H1 (cell line): ENCODE data around the gene LONRF2. TPM values are rescaled to one million over a fixed set of nuclear protein-coding genes. Genes with fewer than 3 reads are reported as not detected.

ENCODE experiments used
- CTCF ChIA-PET: fragments of 300-600 bp; sonication (Branson Sonifier 250); formaldehyde crosslinking; loops from one replicate; lab custom pipeline; 2021; ENCODE audit not compliant: partially characterized antibody; lab: Charles Lee
- POLR2A ChIA-PET: fragments of 300-600 bp; sonication (Branson Sonifier 250); formaldehyde crosslinking; loops from one replicate; lab custom pipeline; 2021; ENCODE audit warnings: inconsistent platforms; ENCODE audit not compliant: partially characterized antibody; lab: Charles Lee
- DNase-seq, 2 experiments: peaks; one replicate each; pipeline versions ENCODE4 v3.0.0 to v3.0.0-alpha.2; 2010 to 2022; ENCODE audit warnings: low spot score in 2 of 2, low read depth in 1 of 2, mixed read lengths in 1 of 2
- FAIRE-seq: peaks from 2 replicates; lab custom pipeline; 2011; peaks lifted over from hg19 to GRCh38; lab: Jason Lieb, UNC
- H2AFZ ChIP-seq: 2 replicates; pipeline ENCODE4 v1.8.1; 2012; ENCODE audit warnings: low read length, inconsistent platforms
- H2AK5ac ChIP-seq: 2 replicates; pipeline ENCODE4 v1.6.1; 2013; ENCODE audit warnings: low read depth, low read length
- H2BK120ac ChIP-seq: replicated peaks from 2 replicates; pipeline ENCODE3; 2013; ENCODE audit warnings: low read depth, low read length, inconsistent platforms
- H2BK12ac ChIP-seq: 2 replicates; pipeline ENCODE4 v1.6.1; 2013; ENCODE audit warnings: low read depth, low read length
- H2BK15ac ChIP-seq: 2 replicates; pipeline ENCODE4 v1.6.1; 2013; ENCODE audit warnings: low read length
- H2BK20ac ChIP-seq: 2 replicates; pipeline ENCODE4 v1.6.1; 2013; ENCODE audit warnings: low read length
- H2BK5ac ChIP-seq: 2 replicates; pipeline ENCODE4 v1.6.1; 2013; ENCODE audit warnings: low read depth, low read length
- H3K14ac ChIP-seq: 2 replicates; pipeline ENCODE4 v1.6.1; 2013; ENCODE audit warnings: inconsistent platforms; ENCODE audit not compliant: insufficient read length
- H3K18ac ChIP-seq: 2 replicates; pipeline ENCODE4 v1.6.1; 2013; ENCODE audit warnings: low read length; ENCODE audit errors: extremely low read depth
- H3K23ac ChIP-seq: 2 replicates; pipeline ENCODE4 v1.6.1; 2013; ENCODE audit warnings: inconsistent platforms; ENCODE audit not compliant: insufficient read length
- H3K23me2 ChIP-seq: 2 replicates; pipeline ENCODE4 v1.6.1; 2013; ENCODE audit warnings: low read depth, low read length
- H3K27ac ChIP-seq: 2 replicates; pipeline ENCODE4 v1.6.1; 2011; ENCODE audit warnings: low read depth, low read length, inconsistent platforms
- H3K27me3 ChIP-seq, 4 experiments: replicated peaks in 1 of 4; 1 replicate in 1 of 4; 2 replicates in 3 of 4; pipeline versions ENCODE4 v1.6.1 to v1.8.1; 2011 to 2013; ENCODE audit warnings: low read length in 3 of 4, mild to moderate bottlenecking in 3 of 4, inconsistent platforms in 2 of 4, mixed read lengths in 2 of 4, moderate library complexity in 1 of 4; ENCODE audit not compliant: control insufficient read depth in 3 of 4, insufficient read depth in 3 of 4; ENCODE audit errors: extremely low read depth in 1 of 4
- H3K36me3 ChIP-seq, 4 experiments: 2 replicates each; pipeline versions ENCODE4 v1.6.1 to v1.8.1; 2011 to 2013; ENCODE audit warnings: mild to moderate bottlenecking in 4 of 4, low read length in 3 of 4, moderate library complexity in 2 of 4, control low read depth in 1 of 4, inconsistent platforms in 1 of 4; ENCODE audit not compliant: insufficient read depth in 4 of 4, control insufficient read depth in 2 of 4
- H3K4ac ChIP-seq: replicated peaks from 2 replicates; pipeline ENCODE3; 2013; ENCODE audit warnings: low read length, low read depth, mixed read lengths, inconsistent platforms; ENCODE audit not compliant: insufficient read length
- H3K4me1 ChIP-seq, 4 experiments: replicated peaks in 1 of 4; 1 replicate in 1 of 4; 2 replicates in 3 of 4; pipeline versions ENCODE4 v1.6.1 to v1.8.1; 2011 to 2013; ENCODE audit warnings: low read length in 3 of 4, inconsistent platforms in 2 of 4, mixed read lengths in 1 of 4; ENCODE audit not compliant: insufficient read depth in 4 of 4, control insufficient read depth in 3 of 4
- H3K4me2 ChIP-seq, 2 experiments: 2 replicates each; pipeline versions ENCODE4 v1.6.1 to v1.8.1; 2011 to 2013; ENCODE audit warnings: low read depth in 2 of 2, low read length in 2 of 2, control low read depth in 1 of 2, inconsistent platforms in 1 of 2, mild to moderate bottlenecking in 1 of 2; ENCODE audit not compliant: insufficient read depth in 1 of 2
- H3K4me3 ChIP-seq, 4 experiments: fragments of 200-600, 300-600 bp in 1 of 4; sonication (generic), shearing (Covaris generic), sonication (Bioruptor Twin) in 1 of 4; 2 replicates each; pipeline versions ENCODE4 v1.5.1 to v1.8.1; 2011 to 2016; ENCODE audit warnings: low read length in 4 of 4, low read depth in 3 of 4, control low read depth in 2 of 4, inconsistent platforms in 2 of 4, mild to moderate bottlenecking in 2 of 4, mixed read lengths in 1 of 4, moderate library complexity in 1 of 4; ENCODE audit not compliant: insufficient read depth in 2 of 4; ENCODE audit errors: extremely low read depth in 1 of 4
- H3K56ac ChIP-seq: replicated peaks from 2 replicates; pipeline ENCODE3; 2013; ENCODE audit warnings: low read depth, mild to moderate bottlenecking, mixed read lengths, low read length, inconsistent platforms; ENCODE audit not compliant: insufficient read length
- H3K79me1 ChIP-seq: 2 replicates; pipeline ENCODE4 v1.6.1; 2013; ENCODE audit warnings: low read depth, low read length, control low read depth
- H3K79me2 ChIP-seq, 2 experiments: 2 replicates each; pipeline versions ENCODE4 v1.6.1 to v1.8.1; 2012 to 2013; ENCODE audit warnings: low read length in 2 of 2, mild to moderate bottlenecking in 2 of 2, inconsistent platforms in 1 of 2; ENCODE audit not compliant: insufficient read depth in 2 of 2, control insufficient read depth in 1 of 2
- H3K9ac ChIP-seq, 4 experiments: replicated peaks in 1 of 4; 1 replicate in 1 of 4; 2 replicates in 3 of 4; pipeline versions ENCODE4 v1.6.1 to v1.8.1; 2011 to 2013; ENCODE audit warnings: low read depth in 3 of 4, low read length in 3 of 4, control low read depth in 2 of 4, mild to moderate bottlenecking in 2 of 4, moderate library complexity in 2 of 4, inconsistent platforms in 1 of 4; ENCODE audit errors: extremely low read depth in 1 of 4
- H3K9me3 ChIP-seq, 2 experiments: 2 replicates each; pipeline versions ENCODE4 v1.6.1 to v1.8.1; 2012 to 2013; ENCODE audit warnings: mild to moderate bottlenecking in 2 of 2, moderate library complexity in 2 of 2, control low read depth in 1 of 2, inconsistent platforms in 1 of 2, low read depth in 1 of 2, low read length in 1 of 2, mixed read lengths in 1 of 2; ENCODE audit not compliant: insufficient read depth in 2 of 2
- H4K20me1 ChIP-seq, 2 experiments: replicated peaks in 1 of 2; 2 replicates each; pipeline versions ENCODE3 to v1.8.1; 2011 to 2013; ENCODE audit warnings: inconsistent platforms in 2 of 2, low read length in 2 of 2, mild to moderate bottlenecking in 1 of 2; ENCODE audit not compliant: insufficient read depth in 2 of 2, control insufficient read depth in 1 of 2
- H4K5ac ChIP-seq: 2 replicates; pipeline ENCODE4 v1.6.1; 2013; ENCODE audit warnings: low read length, low read depth, mixed read lengths, inconsistent platforms; ENCODE audit not compliant: insufficient read length
- H4K8ac ChIP-seq: 2 replicates; pipeline ENCODE4 v1.8.0; 2013; ENCODE audit warnings: mild to moderate bottlenecking, moderate library complexity, low read length, inconsistent platforms; ENCODE audit not compliant: insufficient read depth; ENCODE audit errors: extremely low read depth
- H4K91ac ChIP-seq: replicated peaks from 2 replicates; pipeline ENCODE3; 2013; ENCODE audit warnings: low read length, mixed read lengths, inconsistent platforms; ENCODE audit not compliant: insufficient read length
- ATF2 ChIP-seq: IDR thresholded peaks from 2 replicates; pipeline ENCODE4 v1.6.1; 2012; ENCODE audit warnings: low read length, inconsistent platforms
- BCL11A ChIP-seq, 2 experiments: IDR thresholded peaks; one replicate each; pipeline ENCODE4 v1.6.1; 2011; ENCODE audit warnings: low read depth in 2 of 2, low read length in 2 of 2, mild to moderate bottlenecking in 2 of 2
- CHD2 ChIP-seq: IDR thresholded peaks from 2 replicates; pipeline ENCODE4 v1.6.1; 2012; ENCODE audit warnings: low read length, improper control_type of control experiment
- MAX ChIP-seq: IDR thresholded peaks from 2 replicates; pipeline ENCODE4 v1.6.1; 2012; ENCODE audit warnings: inconsistent platforms
- RNF2 ChIP-seq: fragments of 200-900, 300-1000 bp; sonication (generic); IDR thresholded peaks from 2 replicates; pipeline ENCODE4 v1.7.1; 2016; ENCODE audit warnings: borderline replicate concordance, low read depth, mild to moderate bottlenecking, antibody characterized with exemption, low read length; ENCODE audit not compliant: poor library complexity, severe bottlenecking; ENCODE audit errors: missing control alignments
- RXRA ChIP-seq: IDR thresholded peaks from 2 replicates; pipeline ENCODE4 v1.6.1; 2011; ENCODE audit warnings: low read depth, mild to moderate bottlenecking, low read length, moderate library complexity; ENCODE audit not compliant: insufficient read depth
- SIN3A ChIP-seq, 2 experiments: IDR thresholded peaks in 1 of 2; conservative IDR thresholded peaks in 1 of 2; 2 replicates each; pipeline ENCODE4 v1.6.1; 2011 to 2012; ENCODE audit warnings: low read length in 2 of 2, improper control_type of control experiment in 1 of 2, low read depth in 1 of 2, mild to moderate bottlenecking in 1 of 2
- TCF12 ChIP-seq: IDR thresholded peaks from 2 replicates; pipeline ENCODE4 v1.6.1; 2011; ENCODE audit warnings: low read depth, mild to moderate bottlenecking, low read length
- USF2 ChIP-seq: IDR thresholded peaks from 2 replicates; pipeline ENCODE4 v1.6.1; 2011; ENCODE audit warnings: low read length, improper control_type of control experiment
- WGBS, 2 experiments: shearing (Covaris generic) in 1 of 2; methylation state at CpG; one replicate each; pipeline versions ENCODE4 v1.1.6 to v1.1.7; 2013 to 2015; ENCODE audit warnings: low lambda C conversion rate in 2 of 2, mixed read lengths in 2 of 2, inconsistent platforms in 1 of 2, low coverage in 1 of 2, missing lambda C conversion rate in 1 of 2; ENCODE audit not compliant: insufficient replicate concordance in 2 of 2, insufficient coverage in 1 of 2, insufficient read length in 1 of 2; ENCODE audit errors: extremely low coverage in 1 of 2, missing lambda C conversion rate in 1 of 2; 5-methylcytosine and 5-hydroxymethylcytosine counted together
- polyA plus RNA-seq, 7 experiments: library from polyadenylated mRNA; depleted of rRNA in 3 of 7; stranded (reverse) in 5 of 7; unstranded in 2 of 7; fragments of >200 nt in 5 of 7; fragments of 200-250 nt in 2 of 7; gene quantifications; 1 replicate in 5 of 7; 2 replicates in 1 of 7; 4 replicates in 1 of 7; pipeline versions ENCODE4 v1.2.1 to v1.2.3, GENCODE V29; 2011 to 2013; ENCODE audit warnings: missing spikeins in 2 of 7, mixed read lengths in 2 of 7
- total RNA-seq: library from RNA; stranded (reverse); fragmentation: NEBNext Ultra II Directional; extraction: Animal tissue kit (Norgen Biotek cat#: 25700); gene quantifications from 2 replicates; pipeline ENCODE4 v1.2.1, GENCODE V29; 2021

The LONRF2 gene
- total and polyA plus RNA-seq, 2 of the 8 experiments (the other 6 are each of a cell fraction or from before 2014, with no cell fraction given): 0.24 to 0.74 TPM

GRCh38 chr2:100234141-100234540 lies 88.2 kb downstream of the LONRF2 start:
- Histone ChIP-seq H4K8ac (no peak overlapping the region), H2BK5ac (no peak overlapping the region), H3K9me3 (no peaks in the 10 kb centered on the region), H4K5ac (no peak overlapping the region), H3K4ac (no peak overlapping the region), H2AFZ (no peak overlapping the region), H2BK20ac (no peak overlapping the region), H3K27ac (no peak overlapping the region), H2BK120ac (no peak overlapping the region), H3K4me2 (no peak overlapping the region), H2AK5ac (no peak overlapping the region), H3K79me1 (no peaks in the 10 kb centered on the region), H3K23ac (no peak overlapping the region), H4K20me1 (no peaks in the 10 kb centered on the region), H3K18ac (no peak overlapping the region), H3K4me1 (peaks cover 0 to 9% (median 4%) of the 10 kb centered on the region in 4 experiments; a peak in 5 of 7 replicates), H3K4me3 (no peak overlapping the region), H4K91ac (no peak overlapping the region), H3K36me3 (no peaks in the 10 kb centered on the region), H3K14ac (no peak overlapping the region), H2BK12ac (no peak overlapping the region), H3K79me2 (no peaks in the 10 kb centered on the region), H3K23me2 (no peaks in the 10 kb centered on the region), H3K27me3 (no peaks in the 10 kb centered on the region), H3K56ac (no peak overlapping the region), H2BK15ac (no peak overlapping the region), H3K9ac (no peak overlapping the region)
- 88% methylated on average over 4 of the region's 4 CpGs; no CpG with 5 or more reads in 1 of the 2 experiments for WGBS, 2 experiments
- POLR2A ChIA-PET: no interaction called here
- CTCF ChIA-PET: interaction anchor here (1.4 to 3.9 kb wide), 2 partner anchors 12 to 127 kb away, joined by 4 to 19 read pairs; no protein-coding TSS in a partner anchor
- FAIRE-seq (no peak), DNase-seq (no peak)
- TF ChIP-seq RXRA (no peak), MAX (no peak), RNF2 (no peak), BCL11A (IDR thresholded peaks at IDR 0.05; ENCODE audit: low read depth in 2 of 2, low read length in 2 of 2) (no peak), CHD2 (no peak), SIN3A (conservative IDR thresholded peaks at IDR 0.05 in 1 of 2, IDR thresholded peaks at IDR 0.05 in 1 of 2; ENCODE audit: low read depth in 1 of 2, low read length in 2 of 2) (no peak), USF2 (no peak), TCF12 (no peak), ATF2 (no peak)
